GM19463 (cell line): Measurements from ENCODE around the gene ELL3.
"Not testable (repeated sequence)": the region's sequence is repeated elsewhere in the genome, so short reads cannot be mapped to it uniquely, and the experiment has no call there.

Experiments used
- ATAC-seq: cut with Tn5 transposase; IDR thresholded peaks from one replicate; pipeline ENCODE4 v1.9.1; 2021; ENCODE audit warnings: mild to moderate bottlenecking, moderate library complexity; ENCODE audit not compliant: unreplicated experiment

The ELL3 gene

GRCh38 chr15:43726306-43726705, 50.5 kb downstream of the ELL3 start:
- ATAC-seq = not testable (repeated sequence)

GRCh38 chr15:43723151-43723550, 53.6 kb downstream of the ELL3 start:
- no peak for ATAC-seq
